IMR-90 (cell line): ENCODE measurements around the gene STXBP6. TPM values are rescaled to one million over a fixed set of nuclear protein-coding genes. Genes with fewer than 3 reads are reported as not detected.

Experiments used
- ATAC-seq: fragments of 200-7000 bp; cut with Tn5 transposase; 2 replicates; pipeline ENCODE4 v1.9.1; 2020; ENCODE audit warnings: low read depth, mild to moderate bottlenecking, moderate library complexity
- BruUV-seq: library from RNA; stranded (reverse); fragments of 400-500 nt; replicated peaks from 2 replicates; lab custom pipeline; 2021; lab: Mats Ljungman, UMichigan
- CTCF ChIA-PET: fragments of 300-600 bp; formaldehyde crosslinking; extraction: SDS; loops from one replicate; lab custom pipeline; 2021; ENCODE audit warnings: antibody characterized with exemption; lab: Yijun Ruan, JAX
- POLR2A ChIA-PET: fragments of 300-600 bp; sonication (Branson Sonifier 250); formaldehyde crosslinking; loops from one replicate; lab custom pipeline; 2022; ENCODE audit warnings: antibody characterized with exemption; ENCODE audit not compliant: unreplicated experiment; lab: Charles Lee
- DNase-seq: peaks from one replicate; pipeline ENCODE4 v3.0.0; 2013
- H2AFZ ChIP-seq: replicated peaks from 2 replicates; pipeline ENCODE3; 2013; ENCODE audit warnings: low read length, mild to moderate bottlenecking; ENCODE audit not compliant: poor library complexity
- H2AK5ac ChIP-seq: 2 replicates; pipeline ENCODE4 v1.6.1; 2013; ENCODE audit warnings: low read depth, low read length, inconsistent platforms
- H2AK9ac ChIP-seq: replicated peaks from 2 replicates; pipeline ENCODE3; 2013; ENCODE audit warnings: mild to moderate bottlenecking, low read depth, low read length, moderate library complexity; ENCODE audit not compliant: poor library complexity
- H2BK120ac ChIP-seq: 2 replicates; pipeline ENCODE4 v1.6.1; 2013; ENCODE audit warnings: low read depth, low read length, inconsistent platforms
- H2BK15ac ChIP-seq: 3 replicates; pipeline ENCODE4 v1.6.1; 2013; ENCODE audit warnings: low read depth, low read length, inconsistent platforms
- H2BK20ac ChIP-seq: 2 replicates; pipeline ENCODE4 v1.6.1; 2013; ENCODE audit warnings: low read depth, mild to moderate bottlenecking, inconsistent platforms, low read length, moderate library complexity
- H2BK5ac ChIP-seq: 2 replicates; pipeline ENCODE4 v1.6.1; 2013; ENCODE audit warnings: mild to moderate bottlenecking, low read depth, low read length, inconsistent platforms; ENCODE audit not compliant: poor library complexity, severe bottlenecking
- H3K14ac ChIP-seq: replicated peaks from 2 replicates; pipeline ENCODE4 v1.6.1; 2013; ENCODE audit warnings: low read depth, low read length, inconsistent platforms
- H3K18ac ChIP-seq: 2 replicates; pipeline ENCODE4 v1.6.1; 2013; ENCODE audit warnings: low read depth, low read length, control low read depth
- H3K23ac ChIP-seq: 2 replicates; pipeline ENCODE4 v1.6.1; 2013; ENCODE audit warnings: low read depth, low read length, inconsistent platforms
- H3K27ac ChIP-seq: 2 replicates; pipeline ENCODE4 v1.5.1; 2013; ENCODE audit warnings: mild to moderate bottlenecking, control low read depth, low read length; ENCODE audit not compliant: insufficient read depth
- H3K27me3 ChIP-seq: 2 replicates; pipeline ENCODE4 v1.6.1; 2013; ENCODE audit warnings: low read length; ENCODE audit not compliant: control insufficient read depth, insufficient read depth
- H3K36me3 ChIP-seq: 2 replicates; pipeline ENCODE4 v1.6.1; 2013; ENCODE audit warnings: low read length, mixed read lengths; ENCODE audit not compliant: control insufficient read depth, insufficient read depth
- H3K4ac ChIP-seq: 2 replicates; pipeline ENCODE4 v1.6.1; 2013; ENCODE audit warnings: low read depth, low read length, inconsistent platforms
- H3K4me1 ChIP-seq: 2 replicates; pipeline ENCODE4 v1.6.1; 2013; ENCODE audit warnings: low read length, mixed read lengths; ENCODE audit not compliant: control insufficient read depth, insufficient read depth
- H3K4me2 ChIP-seq: 2 replicates; pipeline ENCODE4 v1.6.1; 2013; ENCODE audit warnings: low read depth, mild to moderate bottlenecking, control low read depth, low read length, moderate library complexity
- H3K4me3 ChIP-seq: 2 replicates; pipeline ENCODE4 v1.5.1; 2013; ENCODE audit warnings: low read depth, mild to moderate bottlenecking, control low read depth, low read length, moderate library complexity; ENCODE audit not compliant: insufficient read depth
- H3K56ac ChIP-seq: 2 replicates; pipeline ENCODE4 v1.6.1; 2013; ENCODE audit warnings: low read length, inconsistent platforms; ENCODE audit not compliant: insufficient read depth; ENCODE audit errors: extremely low read depth
- H3K79me1 ChIP-seq, 2 experiments: 2 replicates each; pipeline ENCODE4 v1.6.1; 2013; ENCODE audit warnings: low read length in 2 of 2, inconsistent platforms in 1 of 2, low read depth in 1 of 2
- H3K9ac ChIP-seq: 2 replicates; pipeline ENCODE4 v1.6.1; 2013; ENCODE audit warnings: low read depth, low read length, control low read depth
- H3K9me1 ChIP-seq: 2 replicates; pipeline ENCODE4 v1.6.1; 2013; ENCODE audit warnings: low read length, inconsistent platforms; ENCODE audit not compliant: insufficient read depth
- H3K9me3 ChIP-seq: 2 replicates; pipeline ENCODE4 v1.6.1; 2013; ENCODE audit warnings: low read length; ENCODE audit not compliant: control insufficient read depth, insufficient read depth
- H4K20me1 ChIP-seq: 2 replicates; pipeline ENCODE4 v1.6.1; 2013; ENCODE audit warnings: low read length, inconsistent platforms; ENCODE audit not compliant: insufficient read depth
- H4K5ac ChIP-seq: 2 replicates; pipeline ENCODE4 v1.6.1; 2013; ENCODE audit warnings: mild to moderate bottlenecking, low read depth, low read length, control low read depth
- H4K8ac ChIP-seq, 2 experiments: 2 replicates each; pipeline ENCODE4 v1.6.1; 2013; ENCODE audit warnings: low read depth in 2 of 2, low read length in 2 of 2, control low read depth in 1 of 2, inconsistent platforms in 1 of 2
- H4K91ac ChIP-seq: 2 replicates; pipeline ENCODE4 v1.6.1; 2013; ENCODE audit warnings: low read depth, low read length, inconsistent platforms; ENCODE audit not compliant: insufficient read depth
- BHLHE40 ChIP-seq: fragments of 150-350 bp; IDR thresholded peaks from 2 replicates; pipeline ENCODE4 v1.6.1; 2016; ENCODE audit warnings: mild to moderate bottlenecking, low read depth, low read length
- CHD1 ChIP-seq: IDR thresholded peaks from 2 replicates; pipeline ENCODE4 v1.6.1; 2012; ENCODE audit warnings: low read depth, low read length, improper control_type of control experiment
- MAFK ChIP-seq: IDR thresholded peaks from 2 replicates; pipeline ENCODE4 v1.6.1; 2012; ENCODE audit warnings: low read depth, low read length, improper control_type of control experiment
- MAZ ChIP-seq: IDR thresholded peaks from 2 replicates; pipeline ENCODE4 v1.6.1; 2012; ENCODE audit warnings: low read depth, mild to moderate bottlenecking, low read length, improper control_type of control experiment, moderate library complexity, borderline replicate concordance
- MXI1 ChIP-seq: IDR thresholded peaks from 2 replicates; pipeline ENCODE4 v1.6.1; 2012; ENCODE audit warnings: low read depth, mild to moderate bottlenecking, low read length, moderate library complexity, borderline replicate concordance
- POLR2A ChIP-seq: IDR thresholded peaks from 2 replicates; pipeline ENCODE4 v1.6.1; 2012; ENCODE audit warnings: mild to moderate bottlenecking, low read depth, low read length
- RAD21 ChIP-seq: IDR thresholded peaks from 2 replicates; pipeline ENCODE4 v1.6.1; 2012; ENCODE audit warnings: low read length, improper control_type of control experiment
- RCOR1 ChIP-seq: IDR thresholded peaks from 2 replicates; pipeline ENCODE4 v1.6.1; 2012; ENCODE audit warnings: mild to moderate bottlenecking, low read length, improper control_type of control experiment; ENCODE audit not compliant: insufficient replicate concordance
- RFX5 ChIP-seq: IDR thresholded peaks from 2 replicates; pipeline ENCODE4 v1.8.0; 2012; ENCODE audit warnings: low read depth, mild to moderate bottlenecking, low read length, moderate library complexity
- SMC3 ChIP-seq: fragments of 150-350 bp; IDR thresholded peaks from 2 replicates; pipeline ENCODE4 v1.6.1; 2016; ENCODE audit warnings: low read depth, mild to moderate bottlenecking, antibody characterized with exemption, low read length, moderate library complexity
- WGBS, 2 experiments: methylation state at CpG; one replicate each; pipeline versions ENCODE4 v1.1.5 to v1.1.7; 2013; ENCODE audit warnings: missing lambda C conversion rate in 2 of 2; ENCODE audit not compliant: insufficient read length in 1 of 2; ENCODE audit errors: extremely low coverage in 2 of 2; 5-methylcytosine and 5-hydroxymethylcytosine counted together
- dilution Hi-C: fragments of 300-500 bp; cut with HindIII; formaldehyde crosslinking; loops from one replicate; pipeline ENCODE4 v1.14.3; 2018; ENCODE audit warnings: low sequenced_read_pairs; ENCODE audit not compliant: unreplicated experiment
- in situ Hi-C: fragments of 300-500 bp; cut with MboI; formaldehyde crosslinking; loops from 3 replicates; pipeline ENCODE4 v1.14.3; 2019; ENCODE audit warnings: low sequenced_read_pairs, inconsistent platforms, mixed read lengths
- intact Hi-C: fragments of 100-400 bp; cut with micrococcal nuclease; formaldehyde crosslinking; loops from 2 replicates; pipeline ENCODE4 v1.10.0; 2022
- polyA plus RNA-seq, 3 experiments: library from polyadenylated mRNA; depleted of rRNA; stranded (reverse); fragments of >200 nt; gene quantifications; 2 replicates each; pipeline ENCODE4 v1.2.3, GENCODE V29; 2012; ENCODE audit warnings: low replicate concordance in 1 of 3
- total RNA-seq: library from RNA; depleted of rRNA; stranded (reverse); fragments of >200 nt; gene quantifications from 2 replicates; pipeline ENCODE4 v1.2.3, GENCODE V29; 2012
- TF ChIP-seq, protein P1 (sequence below): fragments of 150-350 bp; IDR thresholded peaks from 2 replicates; pipeline ENCODE4 v1.6.1; 2016; ENCODE audit warnings: low read depth, mild to moderate bottlenecking, low read length, moderate library complexity, borderline replicate concordance
- TF ChIP-seq, protein P2 (sequence below): fragments of 150-350 bp; IDR thresholded peaks from 2 replicates; pipeline ENCODE4 v1.6.1; 2017; ENCODE audit warnings: mild to moderate bottlenecking, antibody characterized with exemption, low read length, low read depth

STXBP6 gene
- total and polyA plus RNA-seq, 2 of the 4 experiments (the other 2 are of a cell fraction), result 14.2 to 14.3 TPM

GRCh38 chr14:24851406-24851805, 198.5 kb downstream of the STXBP6 start:
- intact Hi-C loops, result no loop called here

More at GRCh38 chr14:24851406-24851805, 198.5 kb downstream of the STXBP6 start:
- H4K8ac ChIP-seq, result no peak overlapping the region
- in situ Hi-C loops, result no loop called here
- no peak overlapping the region for H4K91ac ChIP-seq
- no peak overlapping the region for H2BK120ac ChIP-seq
- no peak overlapping the region for H3K4me3 ChIP-seq
- ATAC-seq, result no peak
- BruUV-seq, result no TSS peak
- H2AK9ac ChIP-seq, result no peak overlapping the region
- no peak overlapping the region for H2BK15ac ChIP-seq
- CTCF ChIA-PET, result no interaction called here
- no peak overlapping the region for H3K23ac ChIP-seq
- POLR2A ChIA-PET, result no interaction called here
- peak overlapping the region; percentile 3 for H2BK5ac ChIP-seq
- H3K9ac ChIP-seq, result no peak overlapping the region
- dilution Hi-C loops, result no loop called here
- no peak overlapping the region for H3K14ac ChIP-seq
- no peak overlapping the region for H3K27ac ChIP-seq
- H2AK5ac ChIP-seq, result no peak overlapping the region
- no peak overlapping the region for H3K4me2 ChIP-seq
- peak overlapping the region; percentile 24; the same call in 1 of the 2 replicates for H3K18ac ChIP-seq
- H3K9me1 ChIP-seq, result peaks cover 2% of the 10 kb centered on the region; the same call in 1 of the 2 replicates
- H2AFZ ChIP-seq, result no peak overlapping the region
- DNase-seq, result no peak
- H3K4ac ChIP-seq, result no peak overlapping the region
- TF ChIP-seq RCOR1 (no peak), MAFK (no peak), RFX5 (no peak), POLR2A (no peak), SMC3 (no peak), MAZ (no peak), MXI1 (no peak), CHD1 (no peak), RAD21 (no peak), BHLHE40 (no peak)
- TF ChIP-seq, protein P1, sequence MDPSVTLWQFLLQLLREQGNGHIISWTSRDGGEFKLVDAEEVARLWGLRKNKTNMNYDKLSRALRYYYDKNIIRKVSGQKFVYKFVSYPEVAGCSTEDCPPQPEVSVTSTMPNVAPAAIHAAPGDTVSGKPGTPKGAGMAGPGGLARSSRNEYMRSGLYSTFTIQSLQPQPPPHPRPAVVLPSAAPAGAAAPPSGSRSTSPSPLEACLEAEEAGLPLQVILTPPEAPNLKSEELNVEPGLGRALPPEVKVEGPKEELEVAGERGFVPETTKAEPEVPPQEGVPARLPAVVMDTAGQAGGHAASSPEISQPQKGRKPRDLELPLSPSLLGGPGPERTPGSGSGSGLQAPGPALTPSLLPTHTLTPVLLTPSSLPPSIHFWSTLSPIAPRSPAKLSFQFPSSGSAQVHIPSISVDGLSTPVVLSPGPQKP, result no peak
- TF ChIP-seq, protein P2, sequence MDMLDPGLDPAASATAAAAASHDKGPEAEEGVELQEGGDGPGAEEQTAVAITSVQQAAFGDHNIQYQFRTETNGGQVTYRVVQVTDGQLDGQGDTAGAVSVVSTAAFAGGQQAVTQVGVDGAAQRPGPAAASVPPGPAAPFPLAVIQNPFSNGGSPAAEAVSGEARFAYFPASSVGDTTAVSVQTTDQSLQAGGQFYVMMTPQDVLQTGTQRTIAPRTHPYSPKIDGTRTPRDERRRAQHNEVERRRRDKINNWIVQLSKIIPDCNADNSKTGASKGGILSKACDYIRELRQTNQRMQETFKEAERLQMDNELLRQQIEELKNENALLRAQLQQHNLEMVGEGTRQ, result no peak
- no peak overlapping the region for H2BK20ac ChIP-seq
- H3K56ac ChIP-seq, result no peak overlapping the region
- no peak overlapping the region for H4K5ac ChIP-seq
- no peaks in the 10 kb centered on the region for H3K9me3 ChIP-seq
- no peaks in the 10 kb centered on the region for H3K79me1 ChIP-seq
- no peaks in the 10 kb centered on the region for H4K20me1 ChIP-seq
- WGBS, 2 experiments, result 79% methylated on average over 2 of the region's 4 CpGs; no CpG with 5 or more reads in 1 of the 2 experiments
- peaks cover 4% of the 10 kb centered on the region for H3K4me1 ChIP-seq
- no peaks in the 10 kb centered on the region for H3K27me3 ChIP-seq
- H3K36me3 ChIP-seq, result no peaks in the 10 kb centered on the region
